PC-3 (cell line): ENCODE measurements around the gene TECPR2. TPM values are rescaled to one million over a fixed set of nuclear protein-coding genes. Genes with fewer than 3 reads are reported as not detected.

Experiments
- ATAC-seq: fragments of 200-7000 bp; cut with Tn5 transposase; 2 replicates; pipeline ENCODE4 v1.9.1; 2020; ENCODE audit warnings: mild to moderate bottlenecking, moderate library complexity
- BruUV-seq: library from RNA; stranded (reverse); fragments of 400-500 nt; replicated peaks from 2 replicates; lab custom pipeline; 2021; lab: Mats Ljungman, UMichigan
- CTCF ChIA-PET: fragments of 300-600 bp; sonication (Branson Sonifier 250); formaldehyde crosslinking; loops from one replicate; lab custom pipeline; 2022; ENCODE audit warnings: antibody characterized with exemption; lab: Charles Lee
- POLR2A ChIA-PET: fragments of 300-600 bp; sonication (Branson Sonifier 250); formaldehyde crosslinking; loops from one replicate; lab custom pipeline; 2022; ENCODE audit warnings: antibody characterized with exemption; ENCODE audit not compliant: unreplicated experiment; lab: Charles Lee
- DNase-seq: peaks from one replicate; pipeline ENCODE4 v3.0.0-alpha.2; 2015
- H2AFZ ChIP-seq: fragments of 300-600 bp; sonication (generic); 2 replicates; pipeline ENCODE4 v1.6.0; 2016; ENCODE audit warnings: antibody characterized with exemption, low read length
- H3F3A ChIP-seq: fragments of 300-600 bp; sonication (generic); one replicate; pipeline ENCODE4 v1.6.0; 2017; ENCODE audit warnings: antibody characterized with exemption, low read length, control low read depth, mild to moderate bottlenecking; ENCODE audit not compliant: unreplicated experiment
- H3K27ac ChIP-seq: fragments of 300-600 bp; sonication (generic); 2 replicates; pipeline ENCODE4 v1.5.1; 2016; ENCODE audit warnings: mild to moderate bottlenecking, low read length
- H3K27me3 ChIP-seq: fragments of 300-600 bp; sonication (generic); 2 replicates; pipeline ENCODE4 v1.6.1; 2016; ENCODE audit warnings: low read length, mixed read lengths
- H3K36me3 ChIP-seq: fragments of 300-600 bp; sonication (generic); 2 replicates; pipeline ENCODE4 v1.6.1; 2016; ENCODE audit warnings: low read depth, mixed run types, low read length, mixed read lengths
- H3K4me1 ChIP-seq: fragments of 300-600 bp; sonication (generic); 2 replicates; pipeline ENCODE4 v1.5.1; 2016; ENCODE audit warnings: low read length; ENCODE audit not compliant: insufficient read depth
- H3K4me2 ChIP-seq: fragments of 300-600 bp; sonication (generic); 2 replicates; pipeline ENCODE4 v1.6.0; 2016; ENCODE audit warnings: low read length
- H3K4me3 ChIP-seq: fragments of 300-600 bp; sonication (generic); 2 replicates; pipeline ENCODE4 v1.5.1; 2016; ENCODE audit warnings: mild to moderate bottlenecking, low read length, mixed read lengths
- H3K79me2 ChIP-seq: fragments of 300-600 bp; sonication (generic); 2 replicates; pipeline ENCODE4 v1.6.1; 2017; ENCODE audit warnings: low read length, mixed read lengths
- H3K9ac ChIP-seq: fragments of 300-600 bp; sonication (generic); 2 replicates; pipeline ENCODE4 v1.6.0; 2016; ENCODE audit warnings: mild to moderate bottlenecking, low read length
- H3K9me2 ChIP-seq: fragments of 300-600 bp; sonication (generic); replicated peaks from 2 replicates; pipeline ENCODE4 v1.6.1; 2016; ENCODE audit warnings: mixed run types, low read length, mixed read lengths
- H3K9me3 ChIP-seq: fragments of 300-600 bp; sonication (generic); 2 replicates; pipeline ENCODE4 v1.6.1; 2016; ENCODE audit warnings: low read length, mixed read lengths
- H4K20me1 ChIP-seq: fragments of 300-600 bp; sonication (generic); 2 replicates; pipeline ENCODE4 v1.6.1; 2016; ENCODE audit warnings: low read length, mixed read lengths
- EZH2 ChIP-seq: fragments of 300-600 bp; sonication (generic); IDR thresholded peaks from one replicate; pipeline ENCODE4 v1.6.1; 2017; ENCODE audit warnings: antibody characterized with exemption, mild to moderate bottlenecking, low read length; ENCODE audit not compliant: unreplicated experiment
- EZH2phosphoT487 ChIP-seq: fragments of 300-600 bp; sonication (generic); IDR thresholded peaks from 2 replicates; pipeline ENCODE4 v1.6.1; 2018; ENCODE audit warnings: mild to moderate bottlenecking, antibody characterized with exemption, low read length, borderline replicate concordance
- intact Hi-C: fragments of 100-400 bp; cut with micrococcal nuclease; formaldehyde crosslinking; loops from 2 replicates; pipeline ENCODE4 v1.9.0; 2023
- total RNA-seq: library from RNA; depleted of rRNA; stranded (reverse); fragments of >200 nt; gene quantifications from 2 replicates; pipeline ENCODE4 v1.2.3, GENCODE V29; 2014
- TF ChIP-seq, protein P1 (sequence below): fragments of 300-600 bp; sonication (generic); conservative IDR thresholded peaks from 2 replicates; pipeline ENCODE4 v1.5.1; 2017; ENCODE audit warnings: antibody characterized with exemption, low read depth, mild to moderate bottlenecking, low read length

The TECPR2 gene
- total RNA-seq, 1 experiment from 2014 or later: 15.7 TPM

DNA sequence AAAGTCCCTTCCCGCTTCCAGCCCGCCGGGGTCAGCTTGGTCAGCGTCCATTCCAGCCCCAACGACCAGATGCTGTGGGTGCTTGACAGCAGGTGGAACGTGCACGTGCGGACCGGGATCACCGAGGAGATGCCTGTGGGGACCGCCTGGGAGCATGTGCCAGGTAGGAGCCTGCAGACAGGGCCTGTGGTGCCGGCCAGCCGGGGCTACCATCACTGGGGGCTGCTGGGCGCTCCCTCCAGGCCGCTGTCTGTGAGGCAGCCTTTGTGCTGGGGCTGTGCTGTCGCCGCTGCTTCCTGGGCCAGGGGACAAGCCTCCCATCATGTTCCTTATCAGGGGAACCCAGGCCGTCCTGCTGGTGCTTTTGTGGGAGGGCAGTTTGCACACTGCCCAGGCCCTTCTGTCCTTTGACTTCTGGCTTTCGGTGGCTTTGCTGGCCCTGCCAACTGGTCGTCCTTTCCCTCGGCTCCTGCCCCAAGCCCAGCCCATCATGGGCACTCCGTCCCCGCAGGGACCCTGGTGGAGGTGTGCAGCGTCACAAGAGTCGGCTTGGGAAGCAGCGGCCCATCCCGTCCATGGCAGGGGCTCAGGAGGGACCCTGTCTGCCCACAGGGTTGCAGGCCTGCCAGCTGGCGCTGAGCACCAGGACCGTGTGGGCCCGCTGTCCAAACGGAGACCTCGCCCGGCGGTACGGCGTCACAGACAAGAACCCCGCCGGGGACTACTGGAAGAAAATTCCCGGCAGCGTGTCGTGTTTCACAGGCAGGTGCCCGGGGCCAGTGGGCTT is 134.4 kb downstream of the TECPR2 start:
- CTCF ChIA-PET: interaction anchor here (0.5 to 1.6 kb wide), 2 partner anchors 59 to 410 kb away, joined by 7 to 11 read pairs; no protein-coding TSS in a partner anchor
- no peak for TF ChIP-seq EZH2
- TF ChIP-seq, protein P1, sequence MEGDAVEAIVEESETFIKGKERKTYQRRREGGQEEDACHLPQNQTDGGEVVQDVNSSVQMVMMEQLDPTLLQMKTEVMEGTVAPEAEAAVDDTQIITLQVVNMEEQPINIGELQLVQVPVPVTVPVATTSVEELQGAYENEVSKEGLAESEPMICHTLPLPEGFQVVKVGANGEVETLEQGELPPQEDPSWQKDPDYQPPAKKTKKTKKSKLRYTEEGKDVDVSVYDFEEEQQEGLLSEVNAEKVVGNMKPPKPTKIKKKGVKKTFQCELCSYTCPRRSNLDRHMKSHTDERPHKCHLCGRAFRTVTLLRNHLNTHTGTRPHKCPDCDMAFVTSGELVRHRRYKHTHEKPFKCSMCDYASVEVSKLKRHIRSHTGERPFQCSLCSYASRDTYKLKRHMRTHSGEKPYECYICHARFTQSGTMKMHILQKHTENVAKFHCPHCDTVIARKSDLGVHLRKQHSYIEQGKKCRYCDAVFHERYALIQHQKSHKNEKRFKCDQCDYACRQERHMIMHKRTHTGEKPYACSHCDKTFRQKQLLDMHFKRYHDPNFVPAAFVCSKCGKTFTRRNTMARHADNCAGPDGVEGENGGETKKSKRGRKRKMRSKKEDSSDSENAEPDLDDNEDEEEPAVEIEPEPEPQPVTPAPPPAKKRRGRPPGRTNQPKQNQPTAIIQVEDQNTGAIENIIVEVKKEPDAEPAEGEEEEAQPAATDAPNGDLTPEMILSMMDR: no peak
- no peak for TF ChIP-seq EZH2phosphoT487
- Histone ChIP-seq H3F3A (no peaks in the 10 kb centered on the region), H3K9me2 (no peaks in the 10 kb centered on the region), H3K79me2 (no peaks in the 10 kb centered on the region), H3K9ac (no peak overlapping the region), H3K4me3 (no peak overlapping the region), H3K27ac (no peak overlapping the region), H3K4me1 (no peaks in the 10 kb centered on the region), H3K36me3 (no peaks in the 10 kb centered on the region), H4K20me1 (no peaks in the 10 kb centered on the region), H3K27me3 (no peaks in the 10 kb centered on the region), H3K4me2 (no peak overlapping the region), H3K9me3 (no peaks in the 10 kb centered on the region), H2AFZ (no peak overlapping the region)
- POLR2A ChIA-PET: no interaction called here
- BruUV-seq: no TSS peak
- ATAC-seq: no peak
- intact Hi-C loops: no loop called here
- DNase-seq: no peak

DNA sequence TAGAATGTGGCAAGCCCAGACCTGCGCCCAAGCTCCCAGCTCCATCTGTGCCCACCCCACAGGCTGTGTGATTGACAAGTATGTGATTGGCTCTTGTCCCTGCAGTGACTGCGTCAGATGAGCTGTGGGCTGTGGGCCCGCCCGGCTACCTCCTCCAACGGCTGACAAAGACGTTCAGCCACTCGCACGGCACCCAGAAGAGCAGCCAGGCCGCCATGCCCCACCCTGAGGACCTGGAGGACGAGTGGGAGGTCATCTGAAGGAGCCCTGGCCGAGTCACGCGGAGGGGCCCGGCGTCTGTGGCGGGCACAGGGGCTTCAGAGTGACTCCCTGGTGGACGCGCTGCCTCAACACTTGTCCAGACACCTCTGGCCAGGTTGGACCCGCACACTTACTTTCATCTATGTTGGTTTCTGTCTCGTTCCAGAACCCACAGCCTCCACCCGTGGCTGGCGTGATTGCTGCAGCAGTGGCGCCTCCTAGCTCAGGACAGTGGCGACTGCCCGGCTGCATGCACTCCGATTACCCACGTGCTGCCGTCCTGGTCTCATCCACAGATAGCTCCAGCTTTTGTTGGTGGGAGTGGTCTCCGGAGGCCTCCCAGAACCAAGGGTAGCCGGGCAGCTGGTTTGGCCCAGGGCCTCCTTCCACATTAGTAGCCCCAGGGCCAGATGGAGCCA is 135.4 kb downstream of the TECPR2 start:
- Histone ChIP-seq H3K9me3 (no peaks in the 10 kb centered on the region), H3F3A (no peaks in the 10 kb centered on the region), H3K4me1 (no peaks in the 10 kb centered on the region), H3K27ac (no peak overlapping the region), H3K27me3 (no peaks in the 10 kb centered on the region), H3K4me2 (no peak overlapping the region), H4K20me1 (no peaks in the 10 kb centered on the region), H3K4me3 (no peak overlapping the region), H3K9ac (no peak overlapping the region), H3K9me2 (no peaks in the 10 kb centered on the region), H2AFZ (no peak overlapping the region), H3K36me3 (no peaks in the 10 kb centered on the region), H3K79me2 (no peaks in the 10 kb centered on the region)
- peak; percentile 48; the same call in 1 of the 2 replicates for ATAC-seq
- CTCF ChIA-PET: interaction anchor here (0.5 to 1.6 kb wide), 2 partner anchors 60 to 411 kb away, joined by 7 to 11 read pairs; no protein-coding TSS in a partner anchor
- intact Hi-C loops: no loop called here
- POLR2A ChIA-PET: interaction anchor here (0.6 kb wide), 1 partner anchor 595 kb away, joined by 3 read pairs; no protein-coding TSS in a partner anchor
- peak; percentile 41 for DNase-seq
- BruUV-seq: no TSS peak
- TF ChIP-seq, protein P1: peak; percentile 61
- TF ChIP-seq EZH2: no peak
